GM19035 (cell line): ENCODE measurements around the gene CREM.

Source experiments
- ATAC-seq: cut with Tn5 transposase; IDR thresholded peaks from one replicate; pipeline ENCODE4 v1.9.1; 2021; ENCODE audit not compliant: unreplicated experiment

Gene CREM

DNA sequence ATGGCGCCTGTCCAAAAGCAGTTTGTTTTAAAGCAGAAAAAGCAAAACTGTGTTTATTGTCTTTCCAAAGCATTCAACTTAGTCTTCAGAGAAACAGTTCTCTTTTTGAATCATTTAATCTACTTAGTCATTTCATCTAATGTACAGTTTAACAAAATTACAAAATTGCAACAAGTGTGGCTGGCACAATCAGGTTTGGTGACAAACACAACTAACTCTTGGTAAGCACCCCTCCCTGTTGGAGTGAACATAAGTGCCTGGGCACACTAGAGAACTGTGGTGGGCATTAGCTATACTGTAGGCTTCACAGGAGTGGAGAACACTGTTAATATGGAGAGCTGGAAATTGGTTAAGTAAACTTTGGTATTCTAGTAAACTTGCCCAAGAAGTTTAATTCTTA is 6.9 kb downstream of the CREM start:
- no peak for ATAC-seq

GRCh38 chr10:35135861-35136260 is 9.2 kb downstream of the CREM start:
- ATAC-seq, result no peak

- peak; percentile 56 for ATAC-seq
Measured at GRCh38 chr10:35136263-35136815, 9.7 kb downstream of the CREM start.

DNA sequence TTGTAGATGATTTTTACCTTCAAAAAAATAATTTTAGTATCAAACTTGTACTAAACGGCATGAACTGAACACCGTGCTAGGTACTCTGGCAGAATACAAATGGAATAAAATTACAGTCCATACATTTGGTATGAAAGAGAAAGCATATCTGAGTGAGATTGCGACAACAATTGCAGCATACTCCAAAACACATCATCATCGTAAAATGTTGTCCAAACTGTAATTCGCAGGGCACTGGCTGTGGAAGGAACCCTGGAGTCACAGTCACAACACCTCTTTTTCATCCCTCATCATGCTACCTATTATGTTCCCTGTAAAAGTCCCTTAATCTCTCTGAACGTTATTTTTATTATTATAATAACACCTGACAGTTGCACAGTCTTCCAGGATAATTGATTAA is 13.5 kb downstream of the CREM start:
- no peak for ATAC-seq

- no peak for ATAC-seq
Measured at GRCh38 chr10:35140727-35141126, 14.1 kb downstream of the CREM start.

- ATAC-seq, result no peak
Measured at GRCh38 chr10:35150308-35150707, 23.7 kb downstream of the CREM start.

DNA sequence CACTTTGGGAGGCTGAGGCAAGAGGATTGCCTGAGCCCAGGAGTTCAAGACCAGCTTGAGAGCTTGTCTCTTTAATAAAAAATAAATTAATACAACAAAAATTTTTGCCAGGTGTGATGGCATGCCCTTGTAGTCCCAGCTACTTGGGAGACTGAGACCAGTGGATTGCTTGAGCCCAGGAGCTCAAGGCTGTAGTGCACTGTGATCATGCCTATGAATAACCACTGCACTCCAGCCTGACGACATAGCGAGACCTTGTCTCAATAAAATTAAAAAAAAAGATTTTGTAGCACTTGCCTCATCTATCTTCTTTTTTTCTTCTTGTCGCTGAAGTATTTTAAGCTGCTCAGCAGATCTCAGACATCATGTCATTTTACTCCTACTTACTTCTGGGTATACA is 26.3 kb downstream of the CREM start:
- ATAC-seq, result no peak

DNA sequence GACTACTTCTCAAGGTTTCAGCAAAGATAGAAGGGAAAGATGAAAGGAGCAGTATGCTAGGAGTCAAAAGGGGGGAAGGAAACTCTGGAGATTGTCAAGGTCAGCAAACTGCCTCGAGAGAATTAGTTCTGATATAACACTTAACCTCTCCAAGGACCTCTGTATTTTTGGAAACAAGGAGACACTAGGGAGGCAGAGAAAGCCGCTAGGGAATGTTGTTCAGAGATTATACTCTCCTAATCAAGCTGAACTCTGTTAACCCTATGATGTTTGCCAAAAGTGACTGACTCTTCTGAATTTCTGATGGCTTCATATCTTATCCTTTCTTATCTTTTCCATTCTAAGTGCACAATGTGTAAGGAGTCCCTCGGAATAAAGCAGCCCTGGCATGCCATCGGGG is 27.1 kb downstream of the CREM start:
- no peak for ATAC-seq

GRCh38 chr10:35160743-35161142 is 34.1 kb downstream of the CREM start:
- no peak for ATAC-seq

DNA sequence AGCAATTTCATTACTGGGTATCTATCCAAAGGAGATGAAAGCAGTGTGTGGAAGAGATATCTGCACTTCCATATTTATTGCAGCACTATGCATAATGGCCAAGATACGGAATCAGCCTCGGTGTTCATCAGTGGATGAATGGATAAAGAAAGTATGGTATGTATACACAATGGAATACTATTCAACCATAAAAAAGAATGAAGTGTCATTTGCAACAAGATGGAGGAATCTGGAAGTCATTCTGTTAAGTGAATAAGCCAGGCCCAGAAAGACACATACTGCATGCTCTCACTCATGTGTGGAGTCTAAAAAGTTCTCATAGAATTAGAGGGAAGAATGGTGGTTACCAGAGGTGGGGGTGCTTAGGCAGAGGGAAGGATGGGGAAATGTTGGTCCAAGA is 35.3 kb downstream of the CREM start:
- no peak for ATAC-seq

DNA sequence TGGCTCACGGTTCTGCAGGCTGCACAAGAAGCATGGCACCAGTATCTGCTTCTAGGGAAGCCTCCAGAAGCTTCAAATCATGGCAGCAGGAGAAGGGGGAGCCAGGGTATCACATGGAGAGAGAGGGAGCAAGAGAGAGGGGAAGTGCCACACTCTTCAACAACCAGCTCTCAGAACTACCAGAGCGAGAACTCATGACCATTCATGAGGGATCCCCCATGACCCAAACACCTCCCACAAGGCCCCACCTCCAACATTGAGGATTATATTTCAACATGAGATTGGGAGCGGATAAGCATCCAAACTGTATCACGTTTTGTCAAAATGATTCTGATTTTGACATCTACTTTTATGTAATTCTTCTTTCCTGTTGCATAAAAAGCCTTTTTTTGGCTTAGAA is 38.5 kb downstream of the CREM start:
- ATAC-seq, result no peak

DNA sequence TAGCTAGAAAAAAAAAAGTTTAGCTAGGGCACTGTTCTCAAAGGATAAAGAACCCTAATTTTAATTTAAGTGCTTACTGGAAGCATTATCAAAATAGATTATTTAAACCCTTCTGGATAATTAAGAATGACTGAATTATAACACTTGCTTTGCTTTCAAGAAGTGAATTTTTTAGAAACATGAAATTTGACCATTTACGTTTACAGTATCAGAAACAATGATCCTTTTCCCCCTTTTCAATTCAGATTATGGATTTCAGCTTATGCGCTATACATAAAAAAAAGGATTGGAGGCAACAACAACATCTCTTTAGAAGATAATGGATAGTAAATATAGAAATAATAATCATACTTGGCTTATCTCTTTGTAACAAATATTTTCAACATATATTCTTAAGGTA is 39.2 kb downstream of the CREM start:
- no peak for ATAC-seq

- ATAC-seq, result no peak
Measured at GRCh38 chr10:35166607-35167006, 40.0 kb downstream of the CREM start.

DNA sequence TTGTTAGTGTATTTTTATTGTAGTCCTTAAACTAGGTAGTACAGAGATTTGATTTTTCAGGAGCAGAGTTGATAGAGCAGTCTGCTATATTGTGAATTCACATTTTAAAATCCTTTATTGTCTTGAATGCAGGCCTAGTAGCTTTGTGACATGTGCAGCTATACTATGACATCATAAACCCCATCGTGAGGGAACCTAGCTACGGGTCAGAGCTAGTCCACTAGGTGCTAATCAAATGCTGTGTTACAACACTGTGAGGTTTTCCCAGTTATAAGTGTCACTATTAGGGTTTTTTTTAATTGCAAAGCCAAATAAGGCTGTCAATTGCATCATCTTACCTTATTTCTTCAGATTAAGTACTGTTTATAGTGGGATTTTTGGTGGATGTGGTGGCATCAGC is 40.7 kb downstream of the CREM start:
- ATAC-seq, result no peak

DNA sequence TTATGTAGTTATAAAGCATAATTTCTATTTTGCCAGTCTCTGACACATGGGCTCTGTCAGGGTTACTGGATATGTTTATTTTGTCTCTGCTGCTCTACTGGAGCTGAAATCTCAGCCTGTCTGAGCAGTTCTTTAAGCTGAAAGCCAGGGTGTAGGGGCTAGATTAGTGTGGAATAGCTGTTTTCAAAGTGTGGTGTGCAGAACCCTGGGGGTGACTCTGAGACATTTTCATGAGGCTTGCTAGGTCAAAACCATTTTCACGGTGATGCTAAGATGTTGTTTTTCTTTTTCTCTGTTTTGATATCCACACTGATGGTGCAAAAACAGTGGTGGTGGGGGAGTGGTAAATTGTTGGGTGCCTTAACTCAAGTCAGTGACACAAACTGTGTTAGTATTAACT is 45.5 kb downstream of the CREM start:
- ATAC-seq, result no peak

DNA sequence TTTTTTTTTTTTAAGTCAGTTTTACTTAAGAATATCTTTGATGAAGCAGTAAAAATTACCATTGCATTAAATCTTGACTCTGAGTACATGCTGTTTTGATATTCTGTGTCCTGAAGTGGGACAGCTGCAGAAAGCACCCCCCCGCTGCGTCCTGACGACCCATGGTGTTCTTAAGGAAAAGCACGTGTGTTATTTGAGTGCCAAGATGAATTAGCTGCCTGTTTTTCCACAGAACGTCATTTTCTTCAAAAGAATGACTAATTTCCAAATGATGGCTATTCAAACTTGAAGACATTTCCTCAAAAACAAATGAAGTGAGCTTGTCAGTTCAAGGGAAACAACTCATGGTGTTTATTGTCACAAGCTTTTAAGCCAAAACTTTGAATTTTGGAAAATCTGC is 45.9 kb downstream of the CREM start:
- ATAC-seq, result no peak

DNA sequence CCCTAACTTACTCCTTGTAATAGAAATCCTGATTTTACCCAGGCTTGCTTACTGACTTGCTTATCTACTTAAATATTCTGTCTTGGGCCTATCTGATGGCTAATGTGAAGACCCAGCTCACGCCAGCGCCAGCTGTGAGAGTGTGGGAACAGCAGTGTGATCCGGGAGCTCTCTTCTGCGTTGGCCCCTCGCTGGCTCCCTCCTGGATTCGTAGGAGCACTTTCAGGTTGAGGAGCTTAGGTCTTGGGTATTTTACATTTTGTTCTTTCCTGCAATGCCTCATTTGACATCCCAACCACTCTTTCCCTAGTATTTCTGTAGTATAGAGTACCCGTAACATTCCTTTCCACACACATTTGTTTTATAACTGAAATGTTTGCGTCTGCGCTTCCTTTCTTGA is 51.7 kb downstream of the CREM start:
- no peak for ATAC-seq

- no peak for ATAC-seq
Measured at GRCh38 chr10:35182631-35183510, 56.2 kb downstream of the CREM start.

DNA sequence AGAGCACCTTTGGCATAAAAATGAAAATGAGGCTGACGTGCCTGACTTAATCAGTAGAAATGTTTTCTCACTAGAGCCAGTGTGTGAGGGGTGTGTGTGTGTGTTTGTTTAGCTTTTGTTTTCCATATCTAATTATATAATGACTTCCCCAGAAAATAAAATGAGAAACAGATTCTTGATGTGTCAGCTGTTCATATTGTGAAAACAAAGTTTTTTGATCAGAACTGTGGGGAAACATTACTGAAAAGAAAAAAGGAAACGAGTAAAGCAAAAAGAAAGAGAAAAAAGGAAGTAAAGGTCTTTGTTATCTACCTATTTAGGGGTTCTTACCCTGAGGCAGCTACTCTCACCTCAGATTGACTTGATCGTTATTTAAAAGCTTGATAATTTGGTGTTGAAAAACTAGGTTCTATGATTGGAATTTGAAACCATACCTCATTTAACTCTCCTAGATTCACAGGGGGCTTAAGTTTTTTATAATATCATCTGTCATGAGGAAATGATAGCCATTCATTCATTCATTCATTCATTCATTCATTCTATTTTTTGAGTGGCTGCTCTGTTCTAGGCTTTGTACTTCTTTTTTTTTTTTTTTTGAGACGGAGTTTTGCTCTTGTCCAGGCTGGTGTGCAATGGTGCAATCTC is 58.0 kb downstream of the CREM start:
- ATAC-seq, result no peak

DNA sequence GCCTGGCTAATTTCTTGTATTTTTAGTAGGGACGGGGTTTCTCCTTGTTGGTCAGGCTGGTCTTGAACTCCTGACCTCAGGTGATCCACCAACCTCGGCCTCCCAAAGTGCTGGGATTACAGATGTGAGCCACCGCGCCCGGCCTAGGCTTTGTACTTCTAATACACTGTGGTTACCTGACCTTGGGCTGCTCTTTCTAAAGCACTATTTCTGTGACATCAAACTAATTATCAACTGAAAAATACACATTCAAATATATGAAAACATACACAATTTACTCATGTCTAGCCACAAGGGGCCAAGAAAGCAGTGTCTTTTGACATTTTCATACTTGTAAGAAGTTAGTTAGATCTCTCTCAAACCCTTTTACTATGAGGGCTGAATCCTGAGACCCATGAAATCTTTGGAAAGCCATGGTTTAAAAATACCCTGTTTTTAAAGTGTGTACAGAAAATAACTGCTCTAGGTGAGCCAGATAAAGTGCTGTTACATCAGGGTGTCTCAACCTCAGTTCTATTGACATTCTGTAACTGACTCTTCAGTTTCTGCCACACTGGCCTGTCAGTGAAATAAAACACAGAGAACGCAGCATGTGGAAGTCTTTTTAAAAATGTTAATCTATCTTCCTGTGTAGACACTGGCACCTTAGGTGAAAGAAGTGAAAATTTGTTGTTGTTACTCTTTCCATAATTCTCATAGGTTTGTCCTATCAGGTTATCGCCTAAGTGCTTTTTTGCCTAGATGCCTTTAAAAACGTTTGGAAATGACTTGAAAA is 58.8 kb downstream of the CREM start:
- peak; percentile 65 for ATAC-seq

DNA sequence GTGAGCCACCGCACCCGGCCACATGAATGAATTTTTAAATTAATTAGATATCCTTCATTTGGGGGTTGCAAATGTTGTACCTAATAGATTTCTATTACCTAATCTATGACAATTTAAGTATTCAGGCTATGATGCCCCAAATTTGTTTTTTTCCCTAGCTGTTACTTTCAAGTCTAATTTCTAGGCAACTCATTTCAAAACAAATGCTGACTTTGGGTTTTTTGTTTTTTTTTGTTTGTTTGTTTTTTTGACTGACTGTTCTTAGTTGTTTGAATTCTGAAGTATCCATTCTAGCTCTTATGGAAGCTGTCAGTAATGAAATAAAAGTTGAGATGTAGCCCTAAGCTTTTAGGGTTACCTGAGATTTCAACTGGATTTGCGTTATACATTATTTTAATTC is 62.3 kb downstream of the CREM start:
- ATAC-seq, result no peak

DNA sequence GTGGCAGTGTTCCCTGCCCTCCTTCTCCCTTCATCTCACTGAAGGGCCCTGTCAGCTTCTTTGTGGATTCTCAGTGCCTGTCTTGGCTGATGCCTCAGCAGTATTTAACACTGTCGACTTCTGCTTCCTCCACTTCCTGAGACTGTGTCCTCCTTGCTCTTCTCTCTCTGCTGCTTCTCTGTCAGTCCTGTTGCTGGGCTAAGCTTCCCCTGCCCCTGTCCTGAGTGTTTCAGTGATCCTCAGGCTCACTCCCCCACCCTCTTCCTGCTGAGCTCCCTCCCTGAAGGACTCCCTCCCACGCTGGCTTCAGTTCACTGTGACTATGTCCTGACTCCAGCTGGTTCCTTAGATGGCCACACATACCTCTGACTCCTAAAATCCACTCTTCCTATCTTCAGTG is 64.9 kb downstream of the CREM start:
- ATAC-seq, result no peak
